Stimulated activated CD4-positive, alpha-beta T cell treated with anti-CD3 and anti-CD28 coated beads, Interleukin-15, amount 100 ng/mL, for 24 hours (primary cell): Measurements from ENCODE around the gene DSPP.

Experiments used
- DNase-seq: peaks from one replicate; pipeline ENCODE4 v3.0.0-alpha.2; 2020

DSPP gene

GRCh38 chr4:87632469-87632868 is 24.1 kb downstream of the DSPP start:
- no peak for DNase-seq

DNA sequence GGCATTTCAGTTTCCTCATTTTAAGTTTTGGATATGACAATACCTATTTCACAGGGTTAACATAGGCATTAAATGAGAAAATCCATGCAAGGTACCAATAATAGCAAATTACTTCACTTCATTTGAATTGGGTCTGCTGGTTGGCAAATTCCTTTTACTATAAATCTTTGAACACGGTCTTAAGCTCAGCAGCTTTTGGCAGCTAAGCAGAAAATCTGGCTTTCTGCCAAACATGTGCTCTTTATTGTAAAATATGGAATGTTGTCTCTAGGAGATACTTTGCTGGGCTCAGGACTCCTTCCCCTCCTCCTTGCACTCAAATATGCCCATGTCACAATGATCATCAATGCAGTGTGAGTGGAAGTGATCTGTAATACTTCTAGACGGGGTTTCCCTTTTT is 24.9 kb downstream of the DSPP start:
- no peak for DNase-seq

DNA sequence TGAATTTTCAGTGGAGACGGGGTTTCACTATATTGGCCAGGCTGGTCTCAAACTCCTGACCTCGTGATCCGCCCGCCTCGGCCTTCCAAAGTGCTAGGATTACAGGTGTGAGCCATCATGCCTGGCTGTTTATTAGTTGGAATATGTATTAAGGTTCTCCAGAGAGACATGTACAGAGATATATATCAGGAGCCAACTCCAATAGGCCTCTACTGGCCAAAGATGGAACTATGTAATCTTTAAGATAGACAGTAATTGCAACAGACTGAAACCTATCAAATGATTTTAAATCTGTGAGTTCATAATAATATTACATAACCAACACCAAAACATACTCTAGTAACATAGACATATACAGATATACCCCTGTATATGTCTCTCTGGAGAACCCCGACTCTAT is 36.0 kb downstream of the DSPP start:
- DNase-seq, result no peak

GRCh38 chr4:87649980-87650379 is 41.7 kb downstream of the DSPP start, which contains the start of gene DMP1:
TSS of gene DMP1 (plus strand) at chr4:87650280. CDS start at chr4:87656493, 6,213 bp downstream.
- DNase-seq, result no peak

GRCh38 chr4:87650938-87651337 is 42.6 kb downstream of the DSPP start:
- DNase-seq, result no peak

GRCh38 chr4:87651941-87652340 is 43.6 kb downstream of the DSPP start:
- no peak for DNase-seq

- no peak for DNase-seq
Observed at GRCh38 chr4:87654487-87655044, 46.2 kb downstream of the DSPP start.

GRCh38 chr4:87657525-87657924 is 49.2 kb downstream of the DSPP start:
- no peak for DNase-seq

DNA sequence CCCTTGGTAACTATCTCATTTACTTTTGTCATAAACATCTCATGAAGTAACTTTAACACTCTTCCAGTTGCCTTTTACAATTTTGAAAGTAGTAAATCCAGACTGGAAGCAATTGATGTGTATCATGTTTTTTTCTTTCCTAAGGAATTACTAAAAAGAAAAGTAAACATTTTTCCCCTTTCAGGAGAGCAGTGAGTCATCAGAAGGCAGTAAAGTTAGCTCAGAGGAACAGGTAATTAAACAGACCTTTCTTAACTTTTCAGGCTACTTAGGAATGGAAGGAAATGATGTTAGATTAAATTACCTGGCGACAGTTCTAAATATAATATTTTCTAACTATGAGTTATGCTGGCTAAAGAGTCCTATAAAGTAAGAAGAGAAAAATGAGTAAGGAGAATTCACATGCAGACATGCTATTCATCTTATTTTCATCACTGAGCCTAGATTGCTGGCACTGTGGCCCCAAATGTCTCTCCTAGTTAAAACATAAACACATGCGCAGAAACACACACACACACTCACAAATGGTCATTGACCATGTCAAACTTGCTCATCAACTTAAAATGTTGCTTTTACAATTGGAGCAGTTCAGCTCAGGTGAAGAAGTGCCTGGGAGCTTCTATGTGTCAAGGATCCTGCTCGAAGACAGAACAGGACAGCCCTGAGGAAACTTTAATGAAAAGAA is 51.1 kb downstream of the DSPP start:
- DNase-seq, result no peak

DNA sequence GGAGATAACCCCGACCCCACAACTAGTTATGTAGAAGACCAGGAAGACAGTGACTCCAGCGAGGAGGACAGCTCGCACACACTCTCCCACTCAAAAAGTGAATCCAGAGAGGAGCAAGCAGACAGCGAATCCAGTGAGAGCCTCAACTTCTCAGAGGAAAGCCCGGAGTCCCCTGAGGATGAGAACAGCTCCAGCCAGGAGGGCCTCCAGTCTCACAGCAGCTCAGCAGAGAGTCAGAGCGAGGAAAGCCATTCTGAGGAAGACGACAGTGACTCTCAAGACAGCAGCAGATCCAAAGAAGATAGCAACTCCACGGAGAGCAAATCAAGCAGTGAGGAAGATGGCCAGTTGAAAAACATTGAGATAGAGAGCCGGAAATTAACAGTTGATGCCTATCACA is 54.5 kb downstream of the DSPP start:
- DNase-seq, result no peak
